Skeletal muscle tissue (tissue), 4 donors: ENCODE measurements around the gene OXT. TPM values are rescaled to one million over a fixed set of nuclear protein-coding genes. Genes with fewer than 3 reads are reported as not detected.
A peak's percentile ranks its signal among the peaks of the same experiment; 100 is the strongest.
"Not testable (repeated sequence)": the region's sequence is repeated elsewhere in the genome, so short reads cannot be mapped to it uniquely, and the experiment has no call there.

Experiments used
- H3K27ac ChIP-seq: one replicate; pipeline ENCODE4 v1.7.0; 2013; ENCODE audit warnings: mild to moderate bottlenecking, low read depth, low read length, inconsistent platforms
- H3K27me3 ChIP-seq, 3 donors: one replicate each; pipeline ENCODE4 v1.7.0; 2013; ENCODE audit warnings: low read length in 3 of 3; ENCODE audit not compliant: control insufficient read depth in 3 of 3, insufficient read depth in 3 of 3
- H3K36me3 ChIP-seq, 3 donors: one replicate each; pipeline ENCODE4 v1.7.0; 2013; ENCODE audit warnings: low read length in 3 of 3; ENCODE audit not compliant: control insufficient read depth in 3 of 3, insufficient read depth in 3 of 3
- H3K4me1 ChIP-seq, 3 donors: one replicate each; pipeline ENCODE4 v1.7.0; 2013; ENCODE audit warnings: low read length in 3 of 3, mild to moderate bottlenecking in 3 of 3; ENCODE audit not compliant: control insufficient read depth in 3 of 3, insufficient read depth in 3 of 3
- H3K4me3 ChIP-seq, 3 donors: one replicate each; pipeline ENCODE4 v1.7.0; 2013; ENCODE audit warnings: low read length in 3 of 3
- H3K9ac ChIP-seq, 3 donors: one replicate each; pipeline ENCODE4 v1.7.0; 2013; ENCODE audit warnings: low read length in 3 of 3, mild to moderate bottlenecking in 3 of 3, moderate library complexity in 2 of 3, low read depth in 1 of 3
- H3K9me3 ChIP-seq, 3 donors: one replicate each; pipeline ENCODE4 v1.7.0; 2013; ENCODE audit warnings: low read length in 3 of 3; ENCODE audit not compliant: control insufficient read depth in 3 of 3
- total RNA-seq: library from RNA; depleted of rRNA; stranded (reverse); fragments of >200 nt; gene quantifications from one replicate; pipeline ENCODE4 v1.2.3, GENCODE V29; 2014
- donor health status: Osteomylitis.

OXT gene
- total RNA-seq, 1 donor from 2014 or later = not detected

GRCh38 chr20:3047486-3048419 is 23.7 kb upstream of the OXT start:
- no peaks in the 10 kb centered on the region for H3K27me3 ChIP-seq
- H3K4me1 ChIP-seq = peaks cover 12 to 28% (median 19%) of the 10 kb centered on the region in 3 donors
- peaks cover 23 to 28% (median 27%) of the 10 kb centered on the region in 3 donors for H3K36me3 ChIP-seq
- H3K4me3 ChIP-seq = no peak overlapping the region
- H3K9ac ChIP-seq = peak overlapping the region in 1 of 3 donors; percentile 33
- H3K27ac ChIP-seq = no peak overlapping the region
- H3K9me3 ChIP-seq = no peaks in the 10 kb centered on the region

- H3K27ac ChIP-seq = no peak overlapping the region
- peaks cover 6 to 12% (median 10%) of the 10 kb centered on the region in 3 donors for H3K4me1 ChIP-seq
- H3K9ac ChIP-seq = no peak overlapping the region
- H3K36me3 ChIP-seq = peaks cover 23 to 28% (median 27%) of the 10 kb centered on the region in 3 donors
- H3K4me3 ChIP-seq = no peak overlapping the region
- H3K9me3 ChIP-seq = no peaks in the 10 kb centered on the region
- no peaks in the 10 kb centered on the region for H3K27me3 ChIP-seq
Observed at GRCh38 chr20:3051385-3052019, 19.9 kb upstream of the OXT start.

GRCh38 chr20:3059489-3059888 is 11.9 kb upstream of the OXT start:
- H3K27me3 ChIP-seq = no peaks in the 10 kb centered on the region

GRCh38 chr20:3064119-3064518 is 7.3 kb upstream of the OXT start:
- not testable (repeated sequence) for H3K4me3 ChIP-seq, H3K27me3 ChIP-seq

More at GRCh38 chr20:3059489-3059888, 11.9 kb upstream of the OXT start:
- no peaks in the 10 kb centered on the region for H3K36me3 ChIP-seq
- H3K27ac ChIP-seq = no peak overlapping the region
- no peak overlapping the region for H3K9ac ChIP-seq
- H3K4me1 ChIP-seq = no peaks in the 10 kb centered on the region
- no peak overlapping the region for H3K4me3 ChIP-seq
- H3K9me3 ChIP-seq = no peaks in the 10 kb centered on the region

GRCh38 chr20:3067139-3068014 is 4.0 kb upstream of the OXT start:
- Histone ChIP-seq H3K4me1 (peaks cover 0 to 4% (median 3%) of the 10 kb centered on the region in 3 donors), H3K36me3 (no peaks in the 10 kb centered on the region), H3K4me3 (no peak overlapping the region), H3K9ac (no peak overlapping the region), H3K27ac (no peak overlapping the region), H3K27me3 (peaks cover 9 to 14% (median 12%) of the 10 kb centered on the region in 3 donors), H3K9me3 (no peaks in the 10 kb centered on the region)

More at GRCh38 chr20:3064119-3064518, 7.3 kb upstream of the OXT start:
- H3K36me3 ChIP-seq, H3K9ac ChIP-seq, H3K9me3 ChIP-seq, H3K4me1 ChIP-seq, H3K27ac ChIP-seq: not testable (repeated sequence)

GRCh38 chr20:3068075-3068474 is 3.3 kb upstream of the OXT start:
- H3K27me3 ChIP-seq = peaks cover 15 to 19% (median 19%) of the 10 kb centered on the region in 3 donors
- no peak overlapping the region for H3K4me3 ChIP-seq
- no peak overlapping the region for H3K27ac ChIP-seq
- peaks cover 0 to 6% (median 3%) of the 10 kb centered on the region in 3 donors for H3K4me1 ChIP-seq
- no peaks in the 10 kb centered on the region for H3K9me3 ChIP-seq
- no peaks in the 10 kb centered on the region for H3K36me3 ChIP-seq
- H3K9ac ChIP-seq = no peak overlapping the region

- H3K4me1 ChIP-seq = peaks cover 0 to 6% (median 3%) of the 10 kb centered on the region in 3 donors
- H3K9ac ChIP-seq = no peak overlapping the region
- H3K36me3 ChIP-seq = no peaks in the 10 kb centered on the region
- no peak overlapping the region for H3K4me3 ChIP-seq
- H3K9me3 ChIP-seq = no peaks in the 10 kb centered on the region
- H3K27ac ChIP-seq = no peak overlapping the region
- H3K27me3 ChIP-seq = peaks cover 15 to 22% (median 21%) of the 10 kb centered on the region in 3 donors
Observed at GRCh38 chr20:3068986-3069900, 2.2 kb upstream of the OXT start.

- no peaks in the 10 kb centered on the region for H3K36me3 ChIP-seq
- no peaks in the 10 kb centered on the region for H3K9me3 ChIP-seq
- no peak overlapping the region for H3K9ac ChIP-seq
- no peak overlapping the region for H3K27ac ChIP-seq
- H3K27me3 ChIP-seq = peaks cover 15 to 22% (median 21%) of the 10 kb centered on the region in 3 donors
- H3K4me1 ChIP-seq = peaks cover 0 to 6% (median 3%) of the 10 kb centered on the region in 3 donors
- no peak overlapping the region for H3K4me3 ChIP-seq
Observed at GRCh38 chr20:3070725-3071124, 695 bp upstream of the OXT start.

GRCh38 chr20:3071266-3071609 is 182 bp upstream of the OXT start:
- no peak overlapping the region for H3K27ac ChIP-seq
- peak overlapping the region; percentile 32 to 41 (median 38) for H3K4me3 ChIP-seq
- peaks cover 15 to 22% (median 21%) of the 10 kb centered on the region in 3 donors for H3K27me3 ChIP-seq
- peak overlapping the region in 1 of 3 donors; percentile 25 for H3K9ac ChIP-seq
- no peaks in the 10 kb centered on the region for H3K36me3 ChIP-seq
- H3K4me1 ChIP-seq = peaks cover 0 to 6% (median 3%) of the 10 kb centered on the region in 3 donors
- no peaks in the 10 kb centered on the region for H3K9me3 ChIP-seq
